WI38 (cell line): Measurements from ENCODE around the gene S100A13.
"Not testable (repeated sequence)": the region's sequence is repeated elsewhere in the genome, so short reads cannot be mapped to it uniquely, and the experiment has no call there.

Experiments
- H3K4me3 ChIP-seq: 2 replicates; pipeline ENCODE4 v1.5.1; 2011; ENCODE audit warnings: low read depth, mild to moderate bottlenecking, control low read depth, low read length
- TF ChIP-seq, protein P1 (sequence below): IDR thresholded peaks from 2 replicates; pipeline ENCODE4 v1.5.1; 2012; ENCODE audit warnings: low read depth, mild to moderate bottlenecking, control low read depth, low read length

The S100A13 gene

GRCh38 chr1:153583976-153584375 is 43.3 kb downstream of the S100A13 start:
- H3K4me3 ChIP-seq = no peak overlapping the region
- TF ChIP-seq, protein P1, sequence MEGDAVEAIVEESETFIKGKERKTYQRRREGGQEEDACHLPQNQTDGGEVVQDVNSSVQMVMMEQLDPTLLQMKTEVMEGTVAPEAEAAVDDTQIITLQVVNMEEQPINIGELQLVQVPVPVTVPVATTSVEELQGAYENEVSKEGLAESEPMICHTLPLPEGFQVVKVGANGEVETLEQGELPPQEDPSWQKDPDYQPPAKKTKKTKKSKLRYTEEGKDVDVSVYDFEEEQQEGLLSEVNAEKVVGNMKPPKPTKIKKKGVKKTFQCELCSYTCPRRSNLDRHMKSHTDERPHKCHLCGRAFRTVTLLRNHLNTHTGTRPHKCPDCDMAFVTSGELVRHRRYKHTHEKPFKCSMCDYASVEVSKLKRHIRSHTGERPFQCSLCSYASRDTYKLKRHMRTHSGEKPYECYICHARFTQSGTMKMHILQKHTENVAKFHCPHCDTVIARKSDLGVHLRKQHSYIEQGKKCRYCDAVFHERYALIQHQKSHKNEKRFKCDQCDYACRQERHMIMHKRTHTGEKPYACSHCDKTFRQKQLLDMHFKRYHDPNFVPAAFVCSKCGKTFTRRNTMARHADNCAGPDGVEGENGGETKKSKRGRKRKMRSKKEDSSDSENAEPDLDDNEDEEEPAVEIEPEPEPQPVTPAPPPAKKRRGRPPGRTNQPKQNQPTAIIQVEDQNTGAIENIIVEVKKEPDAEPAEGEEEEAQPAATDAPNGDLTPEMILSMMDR = no peak

GRCh38 chr1:153583514-153583913 is 43.8 kb downstream of the S100A13 start:
- not testable (repeated sequence) for H3K4me3 ChIP-seq

- H3K4me3 ChIP-seq = not testable (repeated sequence)
Measured at GRCh38 chr1:153582836-153583235, 44.5 kb downstream of the S100A13 start.

DNA sequence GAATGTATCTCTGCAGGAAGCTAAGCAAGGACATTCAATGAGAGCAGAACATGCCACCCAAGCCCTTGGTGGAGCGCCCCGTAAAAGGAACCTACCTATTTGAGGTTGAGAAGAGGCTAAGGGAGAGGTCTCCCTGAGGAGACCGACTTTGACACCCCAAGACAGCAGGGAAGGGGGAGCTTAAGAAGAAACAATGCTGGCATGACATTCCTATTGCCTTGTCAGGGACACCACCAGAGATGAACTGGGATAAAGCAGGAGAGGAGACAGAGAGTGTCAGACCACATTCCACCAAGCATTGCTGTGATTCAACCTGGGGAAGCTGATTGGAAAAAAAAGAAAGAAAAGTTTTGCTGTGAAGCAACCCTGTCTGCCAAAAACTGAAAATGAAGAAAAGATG is 48.4 kb downstream of the S100A13 start:
- no peak overlapping the region for H3K4me3 ChIP-seq
- TF ChIP-seq, protein P1 = no peak

DNA sequence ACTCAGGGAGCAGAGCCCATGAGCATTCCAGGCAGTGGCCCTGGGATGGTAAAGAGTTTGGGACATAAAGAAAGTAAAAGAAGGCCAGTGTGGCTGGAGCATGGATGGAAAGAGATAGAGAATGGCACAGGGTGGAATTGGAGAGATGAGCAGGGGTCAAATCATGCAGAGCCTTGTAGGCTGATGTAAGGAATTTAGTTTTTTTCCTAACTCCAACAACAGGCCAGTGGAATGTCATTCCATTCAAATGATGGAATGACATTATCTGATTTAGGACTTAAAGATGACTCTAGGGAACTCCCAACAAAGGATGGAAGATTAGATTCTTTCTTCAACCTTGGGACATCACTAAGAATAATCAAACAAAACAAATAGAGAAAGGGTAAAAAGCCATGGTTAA is 48.8 kb downstream of the S100A13 start:
- no peak overlapping the region for H3K4me3 ChIP-seq
- TF ChIP-seq, protein P1 = no peak

- no peak overlapping the region for H3K4me3 ChIP-seq
- TF ChIP-seq, protein P1 = no peak
Measured at GRCh38 chr1:153577624-153578051, 49.7 kb downstream of the S100A13 start.

DNA sequence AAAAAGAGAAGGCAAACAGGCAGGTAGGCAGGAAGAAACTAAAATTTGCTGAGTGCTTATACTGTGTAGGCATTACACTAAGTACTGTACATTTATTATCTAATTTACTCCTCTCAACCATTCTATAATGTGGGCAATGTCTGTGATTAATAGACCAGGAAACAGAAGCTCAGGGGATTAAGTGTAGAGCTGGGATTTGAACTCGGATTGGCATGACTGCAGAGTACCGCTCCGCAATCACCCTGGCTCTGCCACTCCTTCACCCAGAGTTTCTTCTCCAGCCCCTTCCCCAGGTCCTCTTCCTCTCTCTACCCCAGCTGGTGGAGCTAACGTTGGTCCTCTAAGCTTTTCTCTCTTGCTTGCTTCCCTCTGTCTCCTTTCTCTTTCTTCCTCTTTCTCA is 50.2 kb downstream of the S100A13 start:
- TF ChIP-seq, protein P1 = no peak
- no peak overlapping the region for H3K4me3 ChIP-seq

DNA sequence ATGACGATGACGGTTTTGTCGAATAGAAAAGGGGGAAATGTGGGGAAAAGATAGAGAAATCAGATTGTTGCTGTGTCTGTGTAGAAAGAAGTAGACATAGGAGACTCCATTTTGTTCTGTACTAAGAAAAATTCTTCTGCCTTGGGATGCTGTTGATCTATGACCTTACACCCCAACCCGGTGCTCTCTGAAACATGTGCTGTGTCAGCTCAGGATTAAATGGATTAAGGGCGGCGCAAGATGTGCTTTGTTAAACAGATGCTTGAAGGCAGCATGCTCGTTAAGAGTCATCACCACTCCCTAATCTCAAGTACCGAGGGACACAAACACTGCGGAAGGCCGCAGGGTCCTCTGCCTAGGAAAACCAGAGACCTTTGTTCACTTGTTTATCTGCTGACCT is 51.8 kb downstream of the S100A13 start:
- not testable (repeated sequence) for H3K4me3 ChIP-seq

DNA sequence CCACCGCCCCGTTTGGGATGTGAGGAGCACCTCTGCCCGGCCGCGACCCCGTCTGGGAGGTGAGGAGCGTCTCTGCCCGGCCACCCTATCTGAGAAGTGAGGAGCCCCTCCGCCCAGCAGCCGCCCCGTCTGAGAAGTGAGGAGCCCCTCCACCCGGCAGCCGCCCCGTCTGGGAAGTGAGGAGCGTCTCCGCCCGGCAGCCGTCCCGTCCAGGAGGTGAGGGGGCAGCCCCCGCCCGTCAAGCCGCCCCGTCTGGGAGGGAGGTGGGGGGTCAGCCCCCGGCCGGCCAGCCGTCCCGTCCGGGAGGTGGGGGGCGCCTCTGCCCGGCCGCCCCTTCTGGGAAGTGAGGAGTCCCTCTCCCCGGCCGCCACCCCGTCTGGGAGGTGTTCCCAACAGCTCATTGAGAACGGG is 52.2 kb downstream of the S100A13 start:
- not testable (repeated sequence) for H3K4me3 ChIP-seq

DNA sequence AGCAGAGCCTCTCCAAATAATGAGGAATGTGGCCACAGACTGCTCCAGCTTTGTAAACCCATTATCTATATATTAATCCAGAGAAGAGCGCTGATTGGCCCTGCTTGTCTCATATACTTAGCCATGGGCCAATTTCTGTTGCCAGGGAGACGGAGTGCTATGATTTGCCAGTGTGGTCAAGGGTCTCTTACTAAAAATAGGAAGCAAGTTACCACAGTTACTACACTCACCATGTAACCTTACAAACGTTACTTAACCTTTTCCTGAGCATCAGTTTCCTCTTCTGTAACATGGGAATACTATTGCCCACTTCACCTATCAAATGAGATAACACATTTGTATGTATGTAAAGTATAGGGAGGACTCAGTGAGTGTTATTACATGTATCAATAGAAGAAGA is 54.0 kb downstream of the S100A13 start:
- H3K4me3 ChIP-seq = no peak overlapping the region
- TF ChIP-seq, protein P1 = no peak
